GM06990 (cell line): Measurements from ENCODE around the gene STK24.
A peak's percentile ranks its signal among the peaks of the same experiment; 100 is the strongest.
"Not testable (repeated sequence)": the region's sequence is repeated elsewhere in the genome, so short reads cannot be mapped to it uniquely, and the experiment has no call there.

Experiments used
- DNase-seq: peaks from one replicate; pipeline ENCODE4 v3.0.0-alpha.2; 2011; ENCODE audit not compliant: insufficient read length; ENCODE audit errors: extremely low read depth
- H3K27me3 ChIP-seq: replicated peaks from 2 replicates; pipeline ENCODE4 v1.6.0; 2011; ENCODE audit warnings: low read length; ENCODE audit not compliant: control insufficient read depth, insufficient read depth
- H3K36me3 ChIP-seq: 2 replicates; pipeline ENCODE4 v1.5.1; 2011; ENCODE audit warnings: low read length; ENCODE audit not compliant: control insufficient read depth, insufficient read depth
- H3K4me3 ChIP-seq: replicated peaks from 2 replicates; pipeline ENCODE4 v1.5.1; 2011; ENCODE audit warnings: low read depth, mild to moderate bottlenecking, control low read depth, low read length
- TF ChIP-seq, protein P1 (sequence below): IDR thresholded peaks from 2 replicates; pipeline ENCODE4 v1.5.1; 2011; ENCODE audit warnings: low read length, control low read depth, mild to moderate bottlenecking, inconsistent platforms; ENCODE audit not compliant: insufficient read depth, poor library complexity, severe bottlenecking

Gene STK24

DNA sequence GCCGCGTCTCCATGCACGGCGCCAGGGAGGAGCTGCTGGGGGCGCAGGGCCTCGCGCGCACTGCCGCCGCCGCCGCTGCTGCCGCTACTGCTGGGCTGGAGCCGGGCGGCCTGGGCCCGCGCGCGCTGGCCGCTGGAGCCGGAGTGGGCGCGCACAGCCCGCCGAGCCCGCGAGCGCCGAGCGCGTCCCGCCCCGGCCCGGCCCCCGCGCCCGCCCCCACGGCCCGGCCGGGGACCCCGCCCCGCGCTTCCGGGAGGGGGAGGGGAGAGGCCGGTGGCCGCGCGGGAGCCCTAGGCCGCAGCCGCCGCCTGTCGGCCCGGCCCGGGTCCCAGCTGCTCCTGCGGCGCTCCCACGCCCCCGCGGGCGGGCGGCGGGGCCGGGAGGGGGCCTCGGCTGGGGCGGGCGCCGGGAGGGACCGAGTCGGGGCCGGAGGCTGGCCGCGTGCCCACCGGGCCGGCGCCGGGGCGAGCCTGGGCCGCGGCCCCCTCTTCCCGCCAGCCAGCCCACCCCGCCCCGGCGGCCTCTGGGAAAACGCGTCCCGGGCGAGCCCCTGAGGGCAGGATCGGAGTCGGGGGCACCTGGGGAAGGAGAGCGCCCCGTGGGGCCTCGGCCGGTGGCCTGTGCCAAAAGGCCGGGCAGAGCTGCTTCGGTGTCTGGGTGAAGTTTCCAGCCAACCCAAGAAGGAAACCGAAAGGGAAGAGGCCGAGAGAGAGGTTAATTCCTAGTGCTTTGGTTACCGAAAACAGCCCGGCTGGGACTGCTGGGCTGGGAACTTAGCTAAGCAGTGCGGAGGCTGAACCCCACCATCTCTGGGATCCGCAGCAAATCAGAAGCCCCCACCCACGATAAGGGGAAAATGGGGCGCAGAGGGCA, at the start of gene STK24:
Gene STK24, minus strand, starts transcription at position 145 of the 873 bp plus-strand sequence. CDS start 321 bp downstream, outside the sequence.
- TF ChIP-seq, protein P1, sequence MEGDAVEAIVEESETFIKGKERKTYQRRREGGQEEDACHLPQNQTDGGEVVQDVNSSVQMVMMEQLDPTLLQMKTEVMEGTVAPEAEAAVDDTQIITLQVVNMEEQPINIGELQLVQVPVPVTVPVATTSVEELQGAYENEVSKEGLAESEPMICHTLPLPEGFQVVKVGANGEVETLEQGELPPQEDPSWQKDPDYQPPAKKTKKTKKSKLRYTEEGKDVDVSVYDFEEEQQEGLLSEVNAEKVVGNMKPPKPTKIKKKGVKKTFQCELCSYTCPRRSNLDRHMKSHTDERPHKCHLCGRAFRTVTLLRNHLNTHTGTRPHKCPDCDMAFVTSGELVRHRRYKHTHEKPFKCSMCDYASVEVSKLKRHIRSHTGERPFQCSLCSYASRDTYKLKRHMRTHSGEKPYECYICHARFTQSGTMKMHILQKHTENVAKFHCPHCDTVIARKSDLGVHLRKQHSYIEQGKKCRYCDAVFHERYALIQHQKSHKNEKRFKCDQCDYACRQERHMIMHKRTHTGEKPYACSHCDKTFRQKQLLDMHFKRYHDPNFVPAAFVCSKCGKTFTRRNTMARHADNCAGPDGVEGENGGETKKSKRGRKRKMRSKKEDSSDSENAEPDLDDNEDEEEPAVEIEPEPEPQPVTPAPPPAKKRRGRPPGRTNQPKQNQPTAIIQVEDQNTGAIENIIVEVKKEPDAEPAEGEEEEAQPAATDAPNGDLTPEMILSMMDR, result no peak
- Histone ChIP-seq H3K4me3 (peak within 1 kb of the TSS; percentile 83), H3K27me3 (no peaks in the 10 kb centered on the region), H3K36me3 (no peaks in the 10 kb centered on the region)
- DNase-seq, result peak; percentile 80

DNA sequence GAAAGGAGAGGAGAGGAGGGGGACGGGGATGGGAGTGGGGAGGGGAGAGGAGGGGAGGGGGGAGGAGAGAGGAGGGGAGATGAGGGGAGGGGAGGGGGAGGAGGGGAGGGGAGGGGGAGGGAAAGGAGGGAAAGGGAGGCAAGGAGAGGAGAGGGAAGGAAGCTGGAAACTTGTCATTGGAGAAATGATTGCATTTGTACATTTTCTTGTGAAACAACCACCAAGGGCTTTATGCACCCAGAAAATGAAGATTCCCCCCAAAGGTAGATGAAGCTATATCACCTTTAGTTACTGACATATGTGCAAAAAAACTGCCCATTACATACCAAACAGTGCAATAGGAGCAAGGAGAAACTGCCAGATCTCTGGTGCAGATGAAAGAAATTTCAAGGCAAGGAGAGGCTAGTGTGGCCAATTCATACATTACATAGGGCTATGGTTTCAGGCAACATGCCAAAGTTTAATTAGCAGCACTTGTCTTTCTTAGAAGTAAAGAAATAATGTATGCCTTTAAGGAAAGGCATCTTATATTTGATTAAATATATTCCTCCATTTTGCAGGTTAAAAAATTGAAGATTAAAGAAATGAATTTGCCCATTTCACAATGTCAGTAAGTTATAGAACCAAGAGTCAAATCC, 49.5 kb upstream of the STK24 start:
- Histone ChIP-seq H3K36me3 (no peaks in the 10 kb centered on the region), H3K4me3 (no peak overlapping the region), H3K27me3 (no peaks in the 10 kb centered on the region; the same call in 1 of the 2 replicates)
- TF ChIP-seq, protein P1, result no peak
- DNase-seq, result no peak

DNA sequence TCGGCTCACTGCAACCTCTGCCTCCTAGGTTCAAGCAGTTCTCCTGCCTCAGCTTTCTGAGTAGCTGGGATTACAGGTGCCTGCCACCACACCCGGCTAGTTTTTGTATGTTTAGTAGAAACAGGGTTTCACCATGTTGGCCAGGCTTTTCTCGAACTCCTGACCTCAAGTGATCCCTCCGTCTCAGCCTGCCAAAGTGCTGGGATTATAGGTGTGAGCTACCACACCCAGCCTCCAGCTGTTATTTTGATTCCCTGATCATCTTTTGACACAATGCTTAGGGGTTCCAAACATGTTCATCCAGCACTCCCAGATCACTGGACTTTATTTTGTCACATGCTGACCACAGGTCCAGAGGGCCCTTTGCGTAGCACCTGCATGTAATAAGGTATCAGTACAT, 47.7 kb upstream of the STK24 start:
- DNase-seq, H3K4me3 ChIP-seq, H3K36me3 ChIP-seq, H3K27me3 ChIP-seq: not testable (repeated sequence)

DNA sequence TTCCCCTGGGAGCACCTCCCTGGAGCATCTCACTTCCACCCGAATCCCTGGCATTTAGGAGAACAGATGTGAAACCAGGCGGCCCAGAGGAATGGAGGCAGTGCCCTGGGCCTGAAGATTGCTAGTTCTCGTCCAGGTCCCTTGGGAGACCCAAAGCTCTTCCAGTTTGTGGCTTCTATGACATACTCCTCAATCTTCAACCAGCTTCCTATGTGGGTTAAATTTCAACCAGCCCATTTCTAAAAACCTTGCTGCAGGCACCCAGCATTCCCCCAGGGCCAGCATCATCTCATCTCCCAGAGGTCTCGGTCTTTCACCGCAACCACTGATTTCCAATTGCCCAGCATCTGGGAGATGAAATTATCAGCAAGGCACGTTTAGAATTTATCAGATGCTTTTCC, 46.0 kb upstream of the STK24 start:
- TF ChIP-seq, protein P1, result no peak
- DNase-seq, result no peak
- H3K4me3 ChIP-seq, result no peak overlapping the region

DNA sequence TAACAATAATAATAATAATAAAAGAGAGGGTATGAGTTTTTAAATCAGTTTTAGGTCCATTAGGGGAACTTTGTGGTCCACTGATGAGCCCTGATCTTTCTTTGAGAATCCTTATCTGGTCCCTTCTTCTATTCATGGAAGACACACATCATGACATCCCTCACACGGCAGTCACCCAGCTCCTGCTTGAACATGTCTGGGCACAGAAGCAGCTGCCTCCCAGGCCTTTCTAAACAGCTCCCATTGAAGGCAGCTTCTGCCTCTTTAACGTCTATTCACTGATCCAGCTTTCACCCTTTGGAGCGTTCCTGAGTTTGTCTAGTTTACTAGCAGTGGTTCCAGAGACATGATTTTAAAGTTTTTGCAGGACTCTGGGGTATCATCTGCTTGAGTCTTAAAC, 42.6 kb upstream of the STK24 start:
- H3K36me3 ChIP-seq, result no peaks in the 10 kb centered on the region
- TF ChIP-seq, protein P1, result no peak
- DNase-seq, result no peak

More for the DNA sequence above, 46.0 kb upstream of the STK24 start:
- Histone ChIP-seq H3K36me3 (no peaks in the 10 kb centered on the region), H3K27me3 (no peaks in the 10 kb centered on the region)

DNA sequence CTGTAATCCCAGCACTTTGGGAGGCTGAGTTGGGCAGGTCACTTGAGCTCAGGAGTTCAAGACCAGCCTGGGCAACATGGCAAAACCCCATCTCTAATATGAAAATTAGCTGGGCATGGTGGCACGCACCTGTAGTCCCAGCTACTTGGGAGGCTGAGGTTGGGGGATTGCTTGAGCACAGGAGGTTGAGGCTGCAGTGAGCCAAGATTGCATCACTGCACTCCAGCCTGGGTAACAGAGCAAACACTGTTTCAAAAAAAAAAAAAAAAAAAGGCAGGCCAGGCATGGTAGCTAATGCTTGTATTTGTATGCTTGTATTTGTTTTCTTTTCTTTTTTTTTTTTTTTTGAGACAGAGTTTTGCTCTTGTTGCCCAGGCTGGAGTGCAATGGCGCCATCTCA, 38.7 kb upstream of the STK24 start:
- H3K27me3 ChIP-seq, H3K4me3 ChIP-seq, DNase-seq, H3K36me3 ChIP-seq: not testable (repeated sequence)

More for the DNA sequence above, 42.6 kb upstream of the STK24 start:
- H3K4me3 ChIP-seq, result no peak overlapping the region
- no peaks in the 10 kb centered on the region for H3K27me3 ChIP-seq
